GM21515 (cell line): ENCODE measurements around the gene CDK2AP2.
"Not testable (repeated sequence)": the region's sequence is repeated elsewhere in the genome, so short reads cannot be mapped to it uniquely, and the experiment has no call there.

Source experiments
- ATAC-seq: cut with Tn5 transposase; IDR thresholded peaks from one replicate; pipeline ENCODE4 v1.9.1; 2021; ENCODE audit not compliant: unreplicated experiment

CDK2AP2 gene

DNA sequence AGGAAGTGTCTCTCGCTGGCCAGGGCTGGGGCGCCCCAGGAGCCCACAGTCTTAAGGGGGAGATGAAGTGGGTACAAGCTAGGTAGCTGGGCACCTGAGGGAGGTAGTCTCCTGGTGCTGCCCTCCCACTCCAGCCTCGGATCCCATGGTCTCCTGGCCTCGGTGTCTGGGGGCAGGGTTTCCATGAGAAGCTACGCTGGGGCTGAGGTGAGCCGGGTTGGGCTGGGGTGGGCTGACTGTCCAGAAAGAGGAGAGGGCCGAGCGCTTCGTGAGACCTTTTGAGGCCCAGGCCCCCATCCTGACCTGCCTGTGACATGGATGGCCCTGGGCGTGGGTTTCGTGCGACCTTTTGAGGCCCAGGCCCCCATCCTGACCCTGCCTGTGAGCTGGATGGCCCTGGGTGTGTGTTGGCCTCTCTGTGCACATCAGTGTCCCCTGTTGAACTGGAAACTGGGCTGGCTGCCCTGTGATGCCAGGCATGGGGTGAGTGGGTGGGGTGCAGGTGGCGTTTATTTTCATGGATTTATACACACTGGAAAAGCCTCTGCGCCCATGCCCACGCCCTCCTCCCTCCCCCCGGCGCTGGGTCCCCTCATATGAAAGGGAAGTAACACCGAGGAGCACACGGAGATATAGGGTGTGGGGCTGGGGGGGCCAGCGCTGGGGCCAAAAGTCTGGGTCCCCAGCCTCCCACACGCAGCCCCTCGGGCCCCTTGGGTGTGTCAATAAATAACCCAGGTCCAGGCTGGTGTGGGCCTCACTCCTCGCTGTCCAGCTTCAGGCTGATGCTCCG is 16.5 kb downstream of the CDK2AP2 start:
- no peak for ATAC-seq

DNA sequence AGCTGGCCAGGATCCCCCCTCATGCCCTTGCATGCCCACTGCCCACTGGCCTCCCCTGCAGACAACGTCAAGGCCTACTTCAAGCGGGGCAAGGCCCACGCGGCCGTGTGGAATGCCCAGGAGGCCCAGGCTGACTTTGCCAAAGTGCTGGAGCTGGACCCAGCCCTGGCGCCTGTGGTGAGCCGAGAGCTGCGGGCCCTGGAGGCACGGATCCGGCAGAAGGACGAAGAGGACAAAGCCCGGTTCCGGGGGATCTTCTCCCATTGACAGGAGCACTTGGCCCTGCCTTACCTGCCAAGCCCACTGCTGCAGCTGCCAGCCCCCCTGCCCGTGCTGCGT is 17.3 kb downstream of the CDK2AP2 start:
- ATAC-seq = no peak

DNA sequence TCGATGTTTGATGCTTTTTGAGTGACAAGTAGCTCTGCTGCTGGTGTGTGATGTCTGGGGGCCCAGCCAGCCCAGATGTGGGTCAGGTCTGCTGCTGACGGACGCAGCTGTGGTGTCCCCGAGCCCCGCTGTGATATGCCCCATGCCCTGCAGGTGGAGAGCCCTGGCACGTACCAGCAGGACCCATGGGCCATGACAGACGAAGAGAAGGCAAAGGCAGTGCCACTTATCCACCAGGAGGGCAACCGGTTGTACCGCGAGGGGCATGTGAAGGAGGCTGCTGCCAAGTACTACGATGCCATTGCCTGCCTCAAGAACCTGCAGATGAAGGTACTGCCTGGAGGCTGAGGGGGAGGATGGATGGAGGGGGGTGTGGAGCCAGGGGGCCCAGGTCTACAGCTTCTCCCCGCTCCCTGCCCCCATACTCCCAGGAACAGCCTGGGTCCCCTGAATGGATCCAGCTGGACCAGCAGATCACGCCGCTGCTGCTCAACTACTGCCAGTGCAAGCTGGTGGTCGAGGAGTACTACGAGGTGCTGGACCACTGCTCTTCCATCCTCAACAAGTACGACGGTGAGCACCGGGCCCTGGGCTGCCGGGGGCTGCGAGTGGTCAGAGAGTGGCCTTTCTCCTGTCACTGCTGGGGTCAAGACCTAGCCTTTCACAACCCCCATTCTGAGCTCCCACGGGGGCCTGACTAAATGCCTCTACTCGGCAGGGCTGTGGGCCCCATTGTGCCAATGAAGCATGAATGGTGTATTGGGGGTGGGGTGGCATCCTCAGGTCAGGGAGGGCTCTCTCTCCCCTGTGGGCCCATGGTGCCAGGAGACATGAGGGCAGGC is 17.9 kb downstream of the CDK2AP2 start:
- ATAC-seq = no peak

DNA sequence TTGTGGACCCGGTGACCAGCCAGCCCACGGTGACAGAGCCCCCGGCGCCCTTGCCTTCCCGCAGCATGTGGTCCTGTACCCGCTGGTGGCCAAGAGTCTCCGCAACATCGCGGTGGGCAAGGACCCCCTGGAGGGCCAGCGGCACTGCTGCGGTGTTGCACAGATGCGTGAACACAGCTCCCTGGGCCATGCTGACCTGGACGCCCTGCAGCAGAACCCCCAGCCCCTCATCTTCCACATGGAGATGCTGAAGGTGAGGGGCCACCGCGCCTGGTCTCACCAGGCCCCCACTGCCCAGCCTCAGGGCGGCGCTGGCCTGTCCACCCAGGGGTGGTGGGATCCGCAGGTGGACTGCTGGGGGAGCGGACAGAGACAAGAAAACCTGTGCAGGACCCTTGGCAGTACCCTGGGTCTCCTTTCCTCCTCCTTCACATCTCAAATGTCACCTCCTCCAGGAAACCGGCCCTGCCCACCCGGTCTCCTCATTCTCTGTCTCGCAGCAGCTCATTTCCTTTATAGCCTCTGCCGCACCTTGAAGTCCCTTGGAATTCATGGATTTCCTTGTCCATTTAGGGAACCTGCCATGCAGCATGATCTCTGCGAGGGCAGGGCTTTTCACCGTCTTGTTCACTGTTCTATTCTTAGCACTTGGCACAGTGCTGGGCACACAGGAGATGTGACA is 18.6 kb downstream of the CDK2AP2 start:
- ATAC-seq = no peak

DNA sequence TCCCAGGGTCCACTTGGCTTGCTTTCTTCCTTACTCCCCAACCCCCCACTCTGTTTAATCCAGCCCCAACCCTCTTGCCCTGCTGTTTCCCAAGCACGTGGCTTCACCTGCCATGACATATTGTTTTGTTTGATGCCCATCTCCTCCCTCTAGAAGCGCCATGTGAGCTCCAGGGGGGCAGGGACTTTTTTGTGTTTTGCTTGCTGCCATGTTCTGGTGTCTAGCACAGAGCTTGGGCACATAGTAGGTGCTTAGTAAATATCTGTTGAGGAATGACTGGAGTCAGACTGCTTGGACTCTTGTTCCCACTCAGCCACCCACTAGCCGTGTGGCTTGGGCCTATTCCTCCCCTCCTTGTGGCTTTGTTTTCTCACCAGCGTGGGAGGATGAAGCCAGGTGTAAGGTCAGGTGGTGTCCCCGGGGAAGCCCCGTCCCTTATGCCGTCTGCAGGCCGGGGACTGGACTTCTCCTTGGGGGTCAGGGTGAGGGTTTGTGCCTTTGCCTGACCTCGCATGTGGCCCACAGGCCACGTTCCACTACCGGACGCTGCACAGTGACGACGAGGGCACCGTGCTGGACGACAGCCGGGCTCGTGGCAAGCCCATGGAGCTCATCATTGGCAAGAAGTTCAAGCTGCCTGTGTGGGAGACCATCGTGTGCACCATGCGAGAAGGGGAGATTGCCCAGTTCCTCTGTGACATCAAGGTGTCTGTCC is 21.3 kb downstream of the CDK2AP2 start:
- no peak for ATAC-seq

DNA sequence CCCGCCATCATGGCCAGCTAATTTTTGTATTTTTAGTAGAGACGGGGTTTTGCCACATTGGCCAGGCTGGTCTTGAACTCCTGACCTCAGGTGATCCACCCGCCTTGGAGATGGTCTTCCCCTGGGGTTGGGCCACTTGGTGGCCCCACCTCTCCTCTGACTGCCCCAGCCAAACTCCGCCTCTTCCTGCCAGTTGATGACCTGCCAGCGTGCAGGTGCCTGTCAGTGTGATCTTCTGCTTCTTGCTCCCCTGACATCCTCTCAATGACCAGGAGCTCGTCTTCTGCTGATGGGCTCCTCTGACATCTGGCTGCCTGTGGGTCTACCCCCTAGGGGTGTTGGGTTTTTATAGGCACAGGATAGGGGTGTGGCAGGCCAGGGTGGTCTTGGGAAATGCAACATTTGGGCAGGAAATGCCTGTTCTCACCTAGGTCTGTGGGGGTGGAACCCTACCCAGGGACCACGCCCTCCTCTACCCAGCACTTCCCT is 22.0 kb downstream of the CDK2AP2 start:
- not testable (repeated sequence) for ATAC-seq

DNA sequence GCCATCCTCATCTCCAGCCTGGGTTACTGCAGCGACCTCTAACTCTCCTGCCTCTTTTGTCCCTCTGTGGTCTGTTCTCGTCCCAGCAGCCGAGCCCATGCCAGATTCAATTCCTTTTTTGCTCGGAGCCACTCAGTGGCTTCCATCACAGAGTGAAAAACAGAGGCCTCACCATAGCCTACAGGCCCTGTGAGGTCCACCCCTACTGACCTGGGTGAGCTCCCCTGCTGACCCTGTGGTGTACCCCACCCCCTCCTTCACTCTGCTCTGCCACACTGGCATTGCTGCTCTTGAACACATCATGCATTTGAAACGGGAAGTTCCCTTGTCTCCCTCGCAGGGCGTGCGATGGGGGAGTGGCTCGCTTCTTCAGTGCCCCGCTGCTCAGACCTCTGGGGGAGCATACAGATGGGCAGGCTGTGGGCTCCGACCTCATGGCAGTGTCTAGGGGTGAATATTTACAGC is 23.1 kb downstream of the CDK2AP2 start:
- ATAC-seq = no peak

DNA sequence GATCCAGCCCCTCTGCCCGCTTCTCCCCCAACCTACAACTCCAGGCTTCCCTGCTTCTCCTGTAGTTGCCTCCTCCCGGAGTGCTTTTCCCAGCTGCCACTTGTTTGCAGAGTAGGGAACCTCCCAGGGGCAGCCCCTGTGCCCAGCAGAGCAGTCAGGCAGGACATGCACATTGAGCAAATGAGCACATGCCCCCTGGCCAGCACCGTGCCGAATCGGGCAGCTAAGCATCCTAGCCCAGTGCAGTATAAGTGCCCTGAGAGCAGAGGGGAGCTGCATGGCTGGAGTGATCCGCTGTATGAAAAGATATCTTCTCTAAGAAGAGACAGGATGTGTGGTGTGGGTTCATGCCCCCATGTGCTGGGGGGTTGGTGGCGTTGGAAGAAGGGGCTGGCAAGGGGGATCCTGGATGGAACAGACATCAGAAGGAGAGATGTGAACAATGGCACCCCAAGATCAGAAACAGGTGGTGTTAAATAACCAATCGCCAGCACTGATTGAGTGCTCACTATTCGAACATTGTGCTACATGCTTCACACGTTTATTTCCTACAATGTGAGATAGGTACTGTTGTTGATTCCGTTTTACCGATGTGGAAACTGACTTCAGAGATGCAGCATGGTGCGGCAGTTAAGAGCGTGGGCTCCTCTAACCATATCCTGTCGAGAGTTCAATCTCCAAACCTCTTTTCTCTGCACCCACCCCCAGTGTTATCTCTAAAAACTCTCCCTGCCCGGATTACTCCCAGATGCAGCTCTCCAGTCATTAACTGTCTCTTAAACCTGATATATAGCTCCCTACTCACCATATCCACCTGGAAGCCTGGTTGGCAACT is 23.9 kb downstream of the CDK2AP2 start:
- no peak for ATAC-seq

DNA sequence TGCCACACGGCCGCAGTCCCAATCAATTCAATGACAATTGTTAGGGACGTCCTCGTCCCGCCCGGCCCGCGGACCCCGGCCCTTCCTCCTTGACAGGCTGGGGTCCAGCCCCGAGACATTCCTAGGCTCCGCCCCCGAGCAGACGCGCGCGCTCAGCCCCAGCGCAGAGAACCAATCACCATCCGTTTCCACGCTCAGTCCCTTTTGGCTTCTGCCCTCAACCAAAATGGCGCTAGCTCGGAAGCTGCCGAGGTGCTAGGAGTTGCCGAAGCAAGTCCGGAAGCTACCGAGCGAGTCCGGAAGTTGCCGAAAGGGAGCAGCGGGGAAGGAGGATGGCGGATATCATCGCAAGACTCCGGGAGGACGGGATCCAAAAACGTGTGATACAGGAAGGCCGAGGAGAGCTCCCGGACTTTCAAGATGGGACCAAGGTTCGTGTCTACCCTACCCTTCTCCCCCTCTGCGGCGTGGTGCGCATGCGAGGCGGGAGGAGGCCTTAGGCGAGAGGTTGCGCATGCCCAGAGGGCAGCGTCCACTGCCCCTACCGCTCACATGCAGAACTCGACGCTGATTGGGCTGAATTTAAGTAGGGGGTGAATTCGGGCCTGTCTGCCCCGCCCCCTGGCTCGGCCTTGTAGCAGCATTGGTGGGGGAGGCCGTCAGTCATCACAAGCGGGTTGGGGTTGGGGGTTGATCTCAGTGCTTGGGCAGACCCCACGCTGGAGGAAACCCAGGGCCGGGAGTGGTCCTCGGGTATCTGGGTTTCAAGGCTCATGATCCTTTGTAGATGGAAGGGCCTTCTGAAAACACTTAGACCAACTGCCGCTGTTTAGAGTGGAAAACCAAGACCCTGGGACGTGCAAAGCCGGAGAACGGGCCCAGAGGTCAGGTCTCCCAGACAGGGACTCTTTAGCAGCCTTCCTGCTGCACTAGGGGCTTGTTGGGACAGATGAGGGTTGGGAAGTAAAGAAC is 24.8 kb downstream of the CDK2AP2 start, which contains the start of gene AIP:
AIP (plus strand) TSS at position 200 of the 972 bp plus-strand sequence; CDS start at position 333, 133 bp downstream.
- peak; percentile 65 for ATAC-seq

DNA sequence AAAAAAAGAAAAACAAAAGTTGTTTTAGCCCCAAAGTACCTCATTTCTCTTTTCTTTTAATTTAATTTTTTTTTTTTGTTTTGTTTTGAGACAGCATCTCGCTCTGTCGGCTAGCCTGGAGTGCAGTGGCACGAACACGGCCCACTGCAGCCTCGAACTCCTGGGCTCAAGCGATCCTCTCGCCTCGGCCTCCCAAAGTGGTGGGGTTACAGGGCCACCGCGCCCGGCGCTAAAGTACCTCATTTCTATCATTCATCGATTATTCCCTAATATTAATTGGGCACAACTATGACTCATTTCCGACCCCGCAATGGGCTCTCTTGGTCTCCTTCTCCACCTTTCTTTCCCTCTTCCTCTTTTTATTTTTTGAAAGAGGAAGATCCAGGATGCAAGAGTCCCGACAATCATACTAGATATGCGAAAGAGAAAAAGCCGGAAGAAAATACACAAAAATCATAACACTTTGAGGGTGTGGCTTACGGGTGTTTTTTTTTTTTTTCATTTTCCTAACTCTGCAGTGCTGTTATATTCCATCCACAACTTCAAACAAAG is 25.6 kb downstream of the CDK2AP2 start:
- ATAC-seq = peak; percentile 2

DNA sequence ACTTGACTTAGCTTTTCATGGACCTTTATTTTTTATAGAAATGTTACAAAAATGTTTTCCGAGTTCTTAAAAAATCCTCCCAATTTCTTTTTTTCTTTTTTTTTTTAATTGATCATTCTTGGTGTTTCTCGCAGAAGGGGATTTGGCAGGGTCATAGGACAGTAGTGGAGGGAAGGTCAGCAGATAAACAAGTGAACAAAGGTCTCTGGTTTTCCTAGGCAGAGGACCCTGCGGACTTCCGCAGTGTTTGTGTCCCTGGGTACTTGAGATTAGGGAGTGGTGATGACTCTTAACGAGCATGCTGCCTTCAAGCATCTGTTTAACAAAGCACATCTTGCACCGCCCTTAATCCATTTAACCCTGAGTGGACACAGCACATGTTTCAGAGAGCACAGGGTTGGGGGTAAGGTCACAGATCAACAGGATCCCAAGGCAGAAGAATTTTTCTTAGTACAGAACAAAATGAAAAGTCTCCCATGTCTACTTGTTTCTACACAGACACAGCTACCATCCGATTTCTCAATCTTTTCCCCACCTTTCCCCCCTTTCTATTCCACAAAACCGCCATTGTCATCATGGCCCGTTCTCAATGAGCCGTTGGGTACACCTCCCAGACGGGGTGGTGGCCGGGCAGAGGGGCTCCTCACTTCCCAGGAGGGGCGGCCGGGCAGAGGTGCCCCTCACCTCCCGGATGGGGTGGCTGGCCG is 30.5 kb downstream of the CDK2AP2 start:
- ATAC-seq = not testable (repeated sequence)

DNA sequence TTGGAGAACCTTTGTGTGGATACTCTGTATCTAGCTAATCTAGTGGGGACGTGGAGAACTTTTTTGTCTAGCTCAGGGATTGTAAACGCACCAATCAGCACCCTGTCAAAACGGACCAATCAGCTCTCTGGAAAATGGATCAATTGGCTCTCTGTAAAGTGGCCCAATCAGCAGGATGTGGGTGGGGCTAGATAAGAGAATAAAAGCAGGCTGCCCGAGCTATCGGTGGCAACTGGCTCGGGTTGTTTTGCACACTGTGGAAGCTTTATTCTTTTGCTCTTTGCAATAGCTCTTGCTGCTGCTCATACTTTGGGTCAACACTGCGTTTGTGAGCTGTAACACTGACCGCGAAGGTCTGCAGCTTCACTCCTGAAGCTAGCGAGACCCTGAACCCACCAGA is 31.3 kb downstream of the CDK2AP2 start:
- not testable (repeated sequence) for ATAC-seq

DNA sequence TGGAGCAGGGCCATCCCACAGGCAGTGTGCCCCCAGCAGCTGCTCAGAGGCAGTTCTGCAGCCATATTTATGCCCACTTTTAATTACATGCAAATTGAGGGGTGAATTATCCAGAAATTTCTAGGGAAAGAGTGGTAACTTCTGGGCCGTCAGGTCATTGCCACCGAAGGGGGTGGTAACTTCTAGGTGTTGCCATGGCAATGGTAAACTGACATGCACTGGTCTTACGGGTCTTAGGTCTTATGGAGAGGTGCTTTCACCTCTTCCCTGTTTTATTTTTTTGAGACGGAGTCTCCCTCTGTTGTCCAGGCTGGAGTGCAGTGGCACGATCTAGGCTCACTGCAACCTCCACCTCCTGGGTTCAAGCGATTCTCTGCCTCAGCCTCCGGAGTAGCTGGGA is 35.1 kb downstream of the CDK2AP2 start:
- ATAC-seq = no peak

DNA sequence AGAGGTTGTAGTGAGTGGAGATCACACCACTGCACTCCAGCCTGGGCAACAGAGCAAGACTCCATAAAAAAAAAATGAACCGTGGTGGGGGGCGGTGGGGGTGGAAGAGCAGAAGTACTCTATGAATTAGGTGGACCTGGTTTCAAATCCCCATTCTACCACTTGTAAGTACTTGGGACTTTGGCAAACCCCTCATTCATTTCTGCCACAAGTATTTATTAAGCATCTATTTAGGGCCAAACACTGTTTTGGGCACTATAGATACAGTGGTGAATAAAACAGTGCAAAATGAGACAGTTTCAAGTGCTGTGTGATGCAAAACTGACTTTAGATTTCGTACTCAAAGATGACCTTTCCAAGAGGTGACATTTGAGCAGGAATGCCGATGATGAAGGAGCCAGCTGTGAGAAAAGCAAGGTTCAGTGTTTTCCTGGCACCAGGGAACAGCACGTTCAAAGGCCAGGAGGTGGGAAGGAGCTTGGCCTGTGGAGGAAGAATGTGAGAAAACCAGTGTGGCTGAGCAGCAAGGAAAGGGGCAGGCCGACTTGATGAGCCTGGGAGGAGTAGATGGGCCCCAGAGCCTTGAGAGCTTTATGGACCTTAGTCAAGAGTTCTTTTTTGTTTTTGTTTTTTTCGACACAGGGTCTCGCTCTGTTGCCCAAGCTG is 37.5 kb downstream of the CDK2AP2 start:
- ATAC-seq = no peak

DNA sequence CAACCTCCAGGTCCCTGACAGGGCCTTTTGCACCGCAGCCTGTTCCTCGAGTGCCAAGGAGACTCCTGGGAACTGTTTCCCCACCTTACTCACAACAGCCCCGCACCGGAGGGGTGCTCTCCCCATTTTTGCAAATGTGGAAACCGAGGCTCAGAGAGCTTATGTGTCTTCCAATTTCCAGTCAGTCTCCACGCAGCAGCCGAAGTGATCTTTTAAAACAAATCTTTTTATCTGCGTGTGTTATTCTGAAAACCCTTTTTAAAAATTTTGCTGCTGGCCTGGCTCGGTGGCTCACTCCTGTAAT is 38.5 kb downstream of the CDK2AP2 start:
- ATAC-seq = no peak

DNA sequence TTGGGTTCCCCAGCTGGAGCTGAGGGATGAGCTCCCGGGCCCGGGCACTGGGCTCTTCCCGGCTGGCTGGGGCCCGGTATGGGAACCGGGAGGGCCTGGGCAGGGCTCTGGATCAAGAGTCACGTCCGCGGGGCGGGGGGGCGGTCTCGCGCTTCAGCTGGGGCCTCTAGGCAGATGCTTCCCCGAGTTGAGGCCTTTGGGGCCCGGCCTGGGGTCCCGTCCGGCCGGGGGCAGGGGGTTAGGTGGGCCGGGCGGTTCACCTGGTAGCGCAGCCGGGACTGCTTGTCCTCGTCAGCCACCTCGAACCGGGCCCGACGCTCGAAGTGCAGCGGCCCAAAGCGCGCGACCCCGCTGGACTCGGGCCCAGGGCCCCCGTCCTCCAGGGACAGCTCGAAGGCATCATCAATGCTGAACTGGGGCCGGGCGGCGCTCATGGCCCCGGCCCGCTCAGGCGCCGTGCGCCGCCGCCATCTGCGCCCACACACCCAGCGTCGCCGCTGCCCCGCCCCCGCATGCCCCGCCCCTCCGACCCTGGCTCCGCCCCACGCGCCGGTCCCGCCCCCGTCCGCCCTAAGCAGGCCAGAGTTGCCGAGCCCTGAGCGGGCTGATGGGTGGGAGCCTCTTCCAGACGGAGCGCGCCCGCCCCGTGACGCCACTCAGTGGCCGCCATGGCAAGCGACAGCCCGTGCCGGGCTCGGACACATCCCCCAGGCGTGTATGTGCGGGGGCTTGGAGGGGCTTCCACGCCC is 39.0 kb downstream of the CDK2AP2 start, which contains the start of gene TMEM134:
TMEM134 (minus strand) TSS at position 493 of the 749 bp plus-strand sequence; CDS start at position 434, 59 bp downstream.
- peak; percentile 52 for ATAC-seq

DNA sequence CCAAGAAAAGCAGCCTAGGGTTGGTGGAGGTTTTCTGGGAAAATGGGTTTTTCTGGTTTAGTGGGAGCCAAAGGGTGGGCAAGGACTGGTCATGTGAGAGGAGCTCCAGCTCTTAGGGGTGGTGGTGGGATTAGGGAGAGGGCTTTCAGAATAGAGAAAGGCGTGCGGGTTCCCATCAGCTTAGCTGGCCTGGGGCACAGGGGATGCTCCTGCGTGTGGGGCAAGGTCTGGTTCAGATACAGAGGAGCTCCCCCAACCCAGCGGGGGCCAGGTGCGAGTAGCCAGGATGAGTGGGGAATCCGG is 39.6 kb downstream of the CDK2AP2 start:
- ATAC-seq = no peak
